Activated naive CD8-positive, alpha-beta T cell treated with anti-CD3 and anti-CD28 coated beads, Interleukin-2, amount 50 U/mL, for 24 hours (primary cell): ENCODE results near the gene GP1BA.
"Not testable (repeated sequence)": the region's sequence is repeated elsewhere in the genome, so short reads cannot be mapped to it uniquely, and the experiment has no call there.

Source experiments
- ATAC-seq: fragments of 150-1000 bp; cut with Tn5 transposase; one replicate; pipeline ENCODE4 v1.10.0; 2021
- DNase-seq: peaks from one replicate; pipeline ENCODE4 v3.0.0; 2021
- H3K27ac Mint-ChIP-seq: one replicate; pipeline ENCODE4 v1.8.0; 2021; ENCODE audit warnings: mild to moderate bottlenecking, mixed read lengths
- H3K27me3 Mint-ChIP-seq: one replicate; pipeline ENCODE4 v1.8.0; 2021; ENCODE audit warnings: mixed read lengths
- H3K36me3 Mint-ChIP-seq: one replicate; pipeline ENCODE4 v1.8.0; 2021; ENCODE audit warnings: low read depth, mixed read lengths
- H3K4me1 Mint-ChIP-seq: one replicate; pipeline ENCODE4 v1.8.0; 2021; ENCODE audit warnings: mixed read lengths
- H3K4me3 Mint-ChIP-seq: one replicate; pipeline ENCODE4 v1.8.0; 2021; ENCODE audit warnings: mild to moderate bottlenecking, moderate library complexity, mixed read lengths
- H3K9me3 Mint-ChIP-seq: one replicate; pipeline ENCODE4 v1.8.0; 2021; ENCODE audit warnings: mixed read lengths

GP1BA gene

GRCh38 chr17:4898351-4898750 lies 33.7 kb upstream of the GP1BA start:
- no peak overlapping the region for H3K27ac Mint-ChIP-seq

GRCh38 chr17:4898927-4899326 lies 33.1 kb upstream of the GP1BA start:
- H3K9me3 Mint-ChIP-seq: no peaks in the 10 kb centered on the region
- H3K36me3 Mint-ChIP-seq: peaks cover 4% of the 10 kb centered on the region
- H3K4me1 Mint-ChIP-seq: peaks cover 39% of the 10 kb centered on the region
- no peak for ATAC-seq
- H3K27me3 Mint-ChIP-seq: no peaks in the 10 kb centered on the region
- H3K27ac Mint-ChIP-seq: no peak overlapping the region
- no peak for DNase-seq
- H3K4me3 Mint-ChIP-seq: peak overlapping the region; percentile 56

More at GRCh38 chr17:4898351-4898750, 33.7 kb upstream of the GP1BA start:
- no peaks in the 10 kb centered on the region for H3K27me3 Mint-ChIP-seq
- ATAC-seq (no peak), DNase-seq (no peak)
- peaks cover 4% of the 10 kb centered on the region for H3K36me3 Mint-ChIP-seq
- H3K4me3 Mint-ChIP-seq: peak overlapping the region; percentile 56
- H3K4me1 Mint-ChIP-seq: peaks cover 34% of the 10 kb centered on the region
- H3K9me3 Mint-ChIP-seq: no peaks in the 10 kb centered on the region

- peaks cover 39% of the 10 kb centered on the region for H3K4me1 Mint-ChIP-seq
- H3K27me3 Mint-ChIP-seq: no peaks in the 10 kb centered on the region
- peak within 1 kb of the TSS; percentile 77 for H3K27ac Mint-ChIP-seq
- ATAC-seq: peak; percentile 73
- H3K9me3 Mint-ChIP-seq: no peaks in the 10 kb centered on the region
- H3K36me3 Mint-ChIP-seq: peaks cover 4% of the 10 kb centered on the region
- peak within 1 kb of the TSS; percentile 84 for H3K4me3 Mint-ChIP-seq
- DNase-seq: peak; percentile 98
Observed at GRCh38 chr17:4899341-4900230, 32.5 kb upstream of the GP1BA start, which contains the start of gene C17orf107. C17orf107 (plus strand) TSS chr17:4899536; CDS start chr17:4899763, 227 bp downstream.

GRCh38 chr17:4900231-4901107 lies 31.6 kb upstream of the GP1BA start:
- Mint-ChIP-seq H3K4me1 (peaks cover 39% of the 10 kb centered on the region), H3K27me3 (no peaks in the 10 kb centered on the region), H3K9me3 (no peaks in the 10 kb centered on the region), H3K36me3 (peaks cover 3% of the 10 kb centered on the region), H3K4me3 (peak overlapping the region; percentile 84), H3K27ac (no peak overlapping the region)
- ATAC-seq (peak; percentile 11), DNase-seq (peak; percentile 41)

- no peak for DNase-seq
- H3K27me3 Mint-ChIP-seq: no peaks in the 10 kb centered on the region
- no peaks in the 10 kb centered on the region for H3K9me3 Mint-ChIP-seq
- H3K4me3 Mint-ChIP-seq: peak overlapping the region; percentile 84
- ATAC-seq: no peak
- no peaks in the 10 kb centered on the region for H3K36me3 Mint-ChIP-seq
- peaks cover 39% of the 10 kb centered on the region for H3K4me1 Mint-ChIP-seq
- no peak overlapping the region for H3K27ac Mint-ChIP-seq
Observed at GRCh38 chr17:4901108-4901647, 30.9 kb upstream of the GP1BA start.

GRCh38 chr17:4901648-4902344 lies 30.3 kb upstream of the GP1BA start:
- Mint-ChIP-seq H3K4me3 (no peak overlapping the region), H3K27me3 (no peaks in the 10 kb centered on the region)

GRCh38 chr17:4902540-4902939 lies 29.5 kb upstream of the GP1BA start:
- no peak for DNase-seq
- no peaks in the 10 kb centered on the region for H3K27me3 Mint-ChIP-seq
- no peaks in the 10 kb centered on the region for H3K36me3 Mint-ChIP-seq
- peak overlapping the region; percentile 12 for H3K27ac Mint-ChIP-seq
- H3K4me3 Mint-ChIP-seq: no peak overlapping the region
- peaks cover 39% of the 10 kb centered on the region for H3K4me1 Mint-ChIP-seq
- no peaks in the 10 kb centered on the region for H3K9me3 Mint-ChIP-seq
- ATAC-seq: no peak

More at GRCh38 chr17:4901648-4902344, 30.3 kb upstream of the GP1BA start:
- Mint-ChIP-seq H3K36me3 (no peaks in the 10 kb centered on the region), H3K27ac (peak overlapping the region; percentile 12), H3K9me3 (no peaks in the 10 kb centered on the region), H3K4me1 (peaks cover 39% of the 10 kb centered on the region)
- DNase-seq (peak; percentile 20), ATAC-seq (no peak)

- DNase-seq (peak; percentile 82), ATAC-seq (peak; percentile 51)
- H3K9me3 Mint-ChIP-seq: no peaks in the 10 kb centered on the region
- H3K27ac Mint-ChIP-seq: peak within 1 kb of the TSS; percentile 17
- H3K36me3 Mint-ChIP-seq: no peaks in the 10 kb centered on the region
- H3K27me3 Mint-ChIP-seq: no peaks in the 10 kb centered on the region
- H3K4me3 Mint-ChIP-seq: peak within 1 kb of the TSS; percentile 53
- H3K4me1 Mint-ChIP-seq: peaks cover 39% of the 10 kb centered on the region
Observed at GRCh38 chr17:4903051-4903818, 28.8 kb upstream of the GP1BA start, which contains the start of gene CHRNE. CHRNE (minus strand) TSS chr17:4903098; CDS start chr17:4903063, 35 bp downstream.

GRCh38 chr17:4906642-4907041 lies 25.4 kb upstream of the GP1BA start:
- not testable (repeated sequence) for H3K9me3 Mint-ChIP-seq, H3K27me3 Mint-ChIP-seq, H3K4me3 Mint-ChIP-seq, H3K36me3 Mint-ChIP-seq, DNase-seq, ATAC-seq, H3K27ac Mint-ChIP-seq
- H3K4me1 Mint-ChIP-seq: peaks cover 16% of the 10 kb centered on the region

GRCh38 chr17:4908301-4908700 lies 23.8 kb upstream of the GP1BA start:
- DNase-seq (no peak), ATAC-seq (no peak)
- Mint-ChIP-seq H3K27ac (no peak overlapping the region), H3K9me3 (no peaks in the 10 kb centered on the region), H3K36me3 (no peaks in the 10 kb centered on the region), H3K4me1 (peaks cover 5% of the 10 kb centered on the region), H3K27me3 (peaks cover 3% of the 10 kb centered on the region), H3K4me3 (no peak overlapping the region)

- Mint-ChIP-seq H3K4me3 (no peak overlapping the region), H3K27me3 (peaks cover 3% of the 10 kb centered on the region), H3K36me3 (no peaks in the 10 kb centered on the region), H3K27ac (no peak overlapping the region), H3K4me1 (no peaks in the 10 kb centered on the region), H3K9me3 (no peaks in the 10 kb centered on the region)
- DNase-seq (peak; percentile 72), ATAC-seq (peak; percentile 99)
Observed at GRCh38 chr17:4908711-4909496, 23.2 kb upstream of the GP1BA start.

GRCh38 chr17:4913994-4914393 lies 18.1 kb upstream of the GP1BA start:
- H3K36me3 Mint-ChIP-seq: no peaks in the 10 kb centered on the region
- H3K4me1 Mint-ChIP-seq: no peaks in the 10 kb centered on the region
- H3K9me3 Mint-ChIP-seq: no peaks in the 10 kb centered on the region
- no peak overlapping the region for H3K4me3 Mint-ChIP-seq
- H3K27ac Mint-ChIP-seq: no peak overlapping the region
- no peak for ATAC-seq
- no peak for DNase-seq
- H3K27me3 Mint-ChIP-seq: peaks cover 3% of the 10 kb centered on the region

- not testable (repeated sequence) for ATAC-seq, H3K9me3 Mint-ChIP-seq, H3K27me3 Mint-ChIP-seq, H3K36me3 Mint-ChIP-seq, DNase-seq, H3K4me1 Mint-ChIP-seq, H3K4me3 Mint-ChIP-seq, H3K27ac Mint-ChIP-seq
Observed at GRCh38 chr17:4914551-4914950, 17.5 kb upstream of the GP1BA start.
